ENCODE results near the gene SH3RF3. TPM values are rescaled to one million over a fixed set of nuclear protein-coding genes. Genes with fewer than 3 reads are reported as not detected.

SH3RF3 gene
- total RNA-seq, 1 experiment from 2014 or later, result 0.87 TPM

GRCh38 chr2:109493176-109493935 lies 364.4 kb downstream of the SH3RF3 start:
- no peak for DNase-seq (ENCODE audit: low spot score)

GRCh38 chr2:109494351-109494750 lies 365.3 kb downstream of the SH3RF3 start:
- DNase-seq (ENCODE audit: low spot score), result no peak

GRCh38 chr2:109497463-109497862 lies 368.5 kb downstream of the SH3RF3 start:
- no peak for DNase-seq (ENCODE audit: low spot score)

GRCh38 chr2:109497911-109498870 lies 369.2 kb downstream of the SH3RF3 start:
- no peak for DNase-seq (ENCODE audit: low spot score)

GRCh38 chr2:109498906-109499305 lies 369.9 kb downstream of the SH3RF3 start:
- DNase-seq (ENCODE audit: low spot score), result no peak

- no peak for DNase-seq (ENCODE audit: low spot score)
These were observed 370.6 kb downstream of the SH3RF3 start for GRCh38 chr2:109499566-109499965.

- DNase-seq (ENCODE audit: low spot score), result no peak
These were observed 371.9 kb downstream of the SH3RF3 start for GRCh38 chr2:109500910-109501309.

GRCh38 chr2:109501461-109501860 lies 372.5 kb downstream of the SH3RF3 start:
- DNase-seq (ENCODE audit: low spot score), result no peak

- no peak for DNase-seq (ENCODE audit: low spot score)
These were observed 374.2 kb downstream of the SH3RF3 start for GRCh38 chr2:109503191-109503590.

GRCh38 chr2:109507217-109507616 lies 378.2 kb downstream of the SH3RF3 start:
- DNase-seq (ENCODE audit: low spot score), result no peak

- no peak for DNase-seq (ENCODE audit: low spot score)
These were observed 378.8 kb downstream of the SH3RF3 start for GRCh38 chr2:109507828-109508227.

- DNase-seq (ENCODE audit: low spot score), result no peak
These were observed 379.6 kb downstream of the SH3RF3 start for GRCh38 chr2:109508556-109508955.

GRCh38 chr2:109510136-109511028 lies 381.4 kb downstream of the SH3RF3 start:
- peak; percentile 72 for DNase-seq (ENCODE audit: low spot score)

GRCh38 chr2:109511168-109511567 lies 382.2 kb downstream of the SH3RF3 start:
- no peak for DNase-seq (ENCODE audit: low spot score)

GRCh38 chr2:109512076-109512475 lies 383.1 kb downstream of the SH3RF3 start:
- DNase-seq (ENCODE audit: low spot score), result no peak

- no peak for DNase-seq (ENCODE audit: low spot score)
These were observed 384.2 kb downstream of the SH3RF3 start for GRCh38 chr2:109513230-109513629.

GRCh38 chr2:109513749-109514588 lies 385.0 kb downstream of the SH3RF3 start:
- no peak for DNase-seq (ENCODE audit: low spot score)

- DNase-seq (ENCODE audit: low spot score), result no peak
These were observed 385.9 kb downstream of the SH3RF3 start for GRCh38 chr2:109514857-109515256.

GRCh38 chr2:109516445-109517117 lies 387.6 kb downstream of the SH3RF3 start:
- peak; percentile 48 for DNase-seq (ENCODE audit: low spot score)
